Esophagus muscularis mucosa (tissue), 3 donors: Measurements from ENCODE around the gene HS3ST5.

Experiments used
- POLR2A ChIP-seq: fragments of 450-650 bp; IDR thresholded peaks from one replicate; pipeline ENCODE4 v1.6.1; 2017; ENCODE audit warnings: antibody characterized with exemption, moderate library complexity, mild to moderate bottlenecking, low read depth
- TF ChIP-seq, protein P1 (sequence below), 3 experiments: fragments of 200-600 bp in 2 of 3; fragments of 450-650 bp in 1 of 3; sonication (generic) in 2 of 3; IDR thresholded peaks; one replicate each; pipeline ENCODE4 v1.5.1; 2017 to 2019; ENCODE audit warnings: antibody characterized with exemption in 3 of 3, mild to moderate bottlenecking in 2 of 3, moderate library complexity in 1 of 3

DNA sequence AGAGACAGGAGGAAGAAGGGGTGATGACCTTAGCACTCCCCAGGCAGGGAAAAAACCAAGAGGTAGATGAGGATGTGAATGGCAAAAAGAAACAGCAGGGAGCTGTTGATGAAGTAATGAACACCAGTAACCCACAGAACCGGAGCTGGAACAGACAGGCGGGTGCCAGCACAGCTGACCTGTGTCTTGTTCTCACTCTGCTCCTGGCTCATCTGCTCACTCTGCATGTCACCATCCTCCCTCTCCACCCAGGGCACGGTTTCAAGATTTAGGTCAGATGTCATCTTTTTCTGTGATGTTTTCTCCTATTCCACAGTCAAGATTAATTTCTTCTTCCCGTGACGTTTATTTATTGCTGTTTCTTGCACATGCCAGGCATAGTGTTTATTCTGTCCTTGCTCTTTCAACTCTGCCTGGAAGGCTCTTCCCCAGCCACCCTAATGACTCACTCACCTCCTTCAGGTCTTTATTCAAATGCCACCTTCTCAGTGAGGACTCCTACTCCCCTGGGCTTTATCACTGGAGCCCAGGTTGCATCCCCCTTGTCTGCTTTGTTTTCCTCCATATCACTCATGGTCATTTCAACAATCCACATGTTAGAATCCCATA is 207.4 kb downstream of the HS3ST5 start:
- TF ChIP-seq, protein P1, sequence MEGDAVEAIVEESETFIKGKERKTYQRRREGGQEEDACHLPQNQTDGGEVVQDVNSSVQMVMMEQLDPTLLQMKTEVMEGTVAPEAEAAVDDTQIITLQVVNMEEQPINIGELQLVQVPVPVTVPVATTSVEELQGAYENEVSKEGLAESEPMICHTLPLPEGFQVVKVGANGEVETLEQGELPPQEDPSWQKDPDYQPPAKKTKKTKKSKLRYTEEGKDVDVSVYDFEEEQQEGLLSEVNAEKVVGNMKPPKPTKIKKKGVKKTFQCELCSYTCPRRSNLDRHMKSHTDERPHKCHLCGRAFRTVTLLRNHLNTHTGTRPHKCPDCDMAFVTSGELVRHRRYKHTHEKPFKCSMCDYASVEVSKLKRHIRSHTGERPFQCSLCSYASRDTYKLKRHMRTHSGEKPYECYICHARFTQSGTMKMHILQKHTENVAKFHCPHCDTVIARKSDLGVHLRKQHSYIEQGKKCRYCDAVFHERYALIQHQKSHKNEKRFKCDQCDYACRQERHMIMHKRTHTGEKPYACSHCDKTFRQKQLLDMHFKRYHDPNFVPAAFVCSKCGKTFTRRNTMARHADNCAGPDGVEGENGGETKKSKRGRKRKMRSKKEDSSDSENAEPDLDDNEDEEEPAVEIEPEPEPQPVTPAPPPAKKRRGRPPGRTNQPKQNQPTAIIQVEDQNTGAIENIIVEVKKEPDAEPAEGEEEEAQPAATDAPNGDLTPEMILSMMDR (IDR thresholded peaks at IDR 0.05), result no peak
- no peak for TF ChIP-seq POLR2A
